GM19438 (cell line): ENCODE data around the gene SMCHD1.
"Not testable (repeated sequence)": the region's sequence is repeated elsewhere in the genome, so short reads cannot be mapped to it uniquely, and the experiment has no call there.

Experiments used
- ATAC-seq: cut with Tn5 transposase; IDR thresholded peaks from one replicate; pipeline ENCODE4 v1.9.1; 2021; ENCODE audit warnings: low read depth; ENCODE audit not compliant: unreplicated experiment

Gene SMCHD1

GRCh38 chr18:2715990-2716389, 60.5 kb downstream of the SMCHD1 start:
- no peak for ATAC-seq

GRCh38 chr18:2716394-2717326, 61.1 kb downstream of the SMCHD1 start:
- ATAC-seq: no peak

- ATAC-seq: no peak
Observed at GRCh38 chr18:2717407-2717806, 61.9 kb downstream of the SMCHD1 start.

GRCh38 chr18:2719040-2719439, 63.5 kb downstream of the SMCHD1 start:
- ATAC-seq: no peak

- no peak for ATAC-seq
Observed at GRCh38 chr18:2723207-2723606, 67.7 kb downstream of the SMCHD1 start.

GRCh38 chr18:2729757-2730156, 74.2 kb downstream of the SMCHD1 start:
- ATAC-seq: no peak

- no peak for ATAC-seq
Observed at GRCh38 chr18:2736823-2737222, 81.3 kb downstream of the SMCHD1 start.

- ATAC-seq: not testable (repeated sequence)
Observed at GRCh38 chr18:2740082-2740481, 84.6 kb downstream of the SMCHD1 start.

GRCh38 chr18:2746274-2746673, 90.7 kb downstream of the SMCHD1 start:
- ATAC-seq: no peak

- ATAC-seq: no peak
Observed at GRCh38 chr18:2758309-2758708, 102.8 kb downstream of the SMCHD1 start.

GRCh38 chr18:2774669-2775068, 119.1 kb downstream of the SMCHD1 start:
- no peak for ATAC-seq

- no peak for ATAC-seq
Observed at GRCh38 chr18:2776601-2777000, 121.1 kb downstream of the SMCHD1 start.

GRCh38 chr18:2777241-2777640, 121.7 kb downstream of the SMCHD1 start:
- no peak for ATAC-seq

GRCh38 chr18:2780750-2781149, 125.2 kb downstream of the SMCHD1 start:
- no peak for ATAC-seq

- ATAC-seq: no peak
Observed at GRCh38 chr18:2787225-2787624, 131.7 kb downstream of the SMCHD1 start.

- ATAC-seq: no peak
Observed at GRCh38 chr18:2792395-2792794, 136.9 kb downstream of the SMCHD1 start.

- no peak for ATAC-seq
Observed at GRCh38 chr18:2794159-2794558, 138.6 kb downstream of the SMCHD1 start.

GRCh38 chr18:2797951-2798350, 142.4 kb downstream of the SMCHD1 start:
- ATAC-seq: no peak

- no peak for ATAC-seq
Observed at GRCh38 chr18:2799369-2799768, 143.8 kb downstream of the SMCHD1 start.

GRCh38 chr18:2805970-2806943, 150.7 kb downstream of the SMCHD1 start:
- no peak for ATAC-seq

- not testable (repeated sequence) for ATAC-seq
Observed at GRCh38 chr18:2808640-2809039, 153.1 kb downstream of the SMCHD1 start.
